ENCODE data around the gene IQGAP3.

IQGAP3 gene

DNA sequence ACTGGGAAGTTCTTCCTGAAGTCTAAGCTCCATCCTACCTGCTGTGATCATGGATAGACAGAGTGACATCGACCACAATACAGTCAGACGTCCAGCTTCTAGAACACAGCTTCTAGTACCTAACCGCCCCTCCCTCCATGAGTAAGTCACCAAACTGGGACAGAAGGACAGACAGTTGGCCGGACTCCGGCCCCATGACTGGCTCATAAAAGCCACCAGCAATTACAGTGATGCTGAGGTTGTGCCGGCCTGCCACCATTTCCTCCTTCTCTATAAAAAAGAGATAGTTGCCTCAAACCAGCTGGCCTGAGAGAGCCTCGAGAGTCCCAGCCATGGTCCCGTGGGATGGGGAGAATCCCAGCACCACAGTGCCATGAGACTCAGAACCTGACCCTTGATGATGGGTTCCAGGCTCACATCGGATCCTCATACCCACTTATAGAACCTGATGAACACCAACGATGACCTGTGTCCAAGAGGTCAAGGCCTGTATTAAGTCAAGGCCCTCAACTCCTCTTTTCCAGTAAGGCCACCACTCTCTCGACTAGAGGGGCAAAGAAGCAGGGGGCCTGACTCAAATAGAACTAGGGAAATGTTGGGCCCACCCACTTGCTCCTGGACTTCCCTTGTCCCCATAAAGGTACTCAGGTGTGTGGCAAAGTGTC, 75.2 kb downstream of the IQGAP3 start:
- H2AFZ ChIP-seq (ENCODE audit: low read depth, low read length): no peak overlapping the region
- H2BK12ac ChIP-seq (ENCODE audit: low read length in 2 of 2): no peak overlapping the region
- H2BK120ac ChIP-seq (ENCODE audit: low read depth, low read length): no peak overlapping the region
- H3K14ac ChIP-seq (ENCODE audit: low read length in 2 of 2): no peak overlapping the region
- H3K9ac ChIP-seq (ENCODE audit: low read length): peak overlapping the region; percentile 60
- H3K36me3 ChIP-seq (ENCODE audit: control insufficient read depth in 1 of 2, insufficient read depth in 2 of 2, low read depth in 1 of 2, low read length in 2 of 2): peaks cover 10 to 20% of the 10 kb centered on the region in 2 experiments
- DNase-seq: no peak
- H2BK5ac ChIP-seq (ENCODE audit: low read depth, low read length, poor library complexity, severe bottlenecking): no peak overlapping the region
- H3K9me3 ChIP-seq (ENCODE audit: control insufficient read depth, low read length): no peaks in the 10 kb centered on the region
- 89% methylated on average over 11 of the region's 11 CpGs for WGBS
- H3K27ac ChIP-seq (ENCODE audit: low read length, poor library complexity, severe bottlenecking): no peak overlapping the region
- no peak overlapping the region for H3K18ac ChIP-seq (ENCODE audit: low read depth in 1 of 2, low read length in 2 of 2)
- H3K23ac ChIP-seq (ENCODE audit: low read length in 2 of 2): peak overlapping the region in 1 of 2 experiments; percentile 77
- peak overlapping the region in 1 of 2 experiments; percentile 60 for H3K4me3 ChIP-seq (ENCODE audit: insufficient read depth in 1 of 2, low read depth in 1 of 2, low read length in 2 of 2)
- no peak overlapping the region for H2AK5ac ChIP-seq (ENCODE audit: low read length, severe bottlenecking)
- peak overlapping the region; percentile 6 for H2BK15ac ChIP-seq (ENCODE audit: low read depth, poor library complexity, severe bottlenecking)
- peaks cover 46% of the 10 kb centered on the region for H3K4me1 ChIP-seq (ENCODE audit: control insufficient read depth, insufficient read depth, low read depth, low read length)
- H4K8ac ChIP-seq (ENCODE audit: low read length): no peak overlapping the region
- H3K79me1 ChIP-seq (replicated peaks; ENCODE audit: low read length, poor library complexity, severe bottlenecking): peaks cover 9% of the 10 kb centered on the region
- no peak overlapping the region for H3K4ac ChIP-seq (ENCODE audit: low read depth in 1 of 2, low read length in 2 of 2)
- no peaks in the 10 kb centered on the region for H3K27me3 ChIP-seq (ENCODE audit: control insufficient read depth in 1 of 2, insufficient read depth in 1 of 2, low read length in 2 of 2)
- H3K4me2 ChIP-seq (ENCODE audit: low read length, poor library complexity, severe bottlenecking): no peak overlapping the region
- no peak overlapping the region for H4K91ac ChIP-seq (ENCODE audit: low read length)

GRCh38 chr1:156496211-156496761, 76.1 kb downstream of the IQGAP3 start:
- Histone ChIP-seq H2AK5ac (ENCODE audit: low read length, severe bottlenecking) (no peak overlapping the region), H3K9me3 (ENCODE audit: control insufficient read depth, low read length) (no peaks in the 10 kb centered on the region), H3K27me3 (ENCODE audit: control insufficient read depth in 1 of 2, insufficient read depth in 1 of 2, low read length in 2 of 2) (no peaks in the 10 kb centered on the region), H4K8ac (ENCODE audit: low read length) (no peak overlapping the region), H4K91ac (ENCODE audit: low read length) (no peak overlapping the region), H3K4me2 (ENCODE audit: low read length, poor library complexity, severe bottlenecking) (peak overlapping the region; percentile 8), H3K4ac (ENCODE audit: low read depth in 1 of 2, low read length in 2 of 2) (no peak overlapping the region), H3K14ac (ENCODE audit: low read length in 2 of 2) (peak overlapping the region in 1 of 2 experiments; percentile 2), H2BK5ac (ENCODE audit: low read depth, low read length, poor library complexity, severe bottlenecking) (no peak overlapping the region), H2BK12ac (ENCODE audit: low read length in 2 of 2) (no peak overlapping the region), H3K4me3 (ENCODE audit: insufficient read depth in 1 of 2, low read depth in 1 of 2, low read length in 2 of 2) (peak overlapping the region in 1 of 2 experiments; percentile 60), H3K18ac (ENCODE audit: low read depth in 1 of 2, low read length in 2 of 2) (peak overlapping the region in 1 of 2 experiments; percentile 14), H3K9ac (ENCODE audit: low read length) (peak overlapping the region; percentile 60), H3K79me1 (replicated peaks; ENCODE audit: low read length, poor library complexity, severe bottlenecking) (peaks cover 14% of the 10 kb centered on the region), H3K23ac (ENCODE audit: low read length in 2 of 2) (no peak overlapping the region), H3K27ac (ENCODE audit: low read length, poor library complexity, severe bottlenecking) (peak overlapping the region; percentile 3), H3K4me1 (ENCODE audit: control insufficient read depth, insufficient read depth, low read depth, low read length) (peaks cover 46% of the 10 kb centered on the region), H2AFZ (ENCODE audit: low read depth, low read length) (no peak overlapping the region), H2BK120ac (ENCODE audit: low read depth, low read length) (no peak overlapping the region), H3K36me3 (ENCODE audit: control insufficient read depth in 1 of 2, insufficient read depth in 2 of 2, low read depth in 1 of 2, low read length in 2 of 2) (peaks cover 18 to 24% of the 10 kb centered on the region in 2 experiments), H2BK15ac (ENCODE audit: low read depth, poor library complexity, severe bottlenecking) (no peak overlapping the region)
- no peak for DNase-seq
- 75% methylated on average over 10 of the region's 10 CpGs for WGBS

- H3K4ac ChIP-seq (ENCODE audit: low read depth in 1 of 2, low read length in 2 of 2): no peak overlapping the region
- no peak for DNase-seq
- no peak overlapping the region for H2BK15ac ChIP-seq (ENCODE audit: low read depth, poor library complexity, severe bottlenecking)
- no peak overlapping the region for H2AFZ ChIP-seq (ENCODE audit: low read depth, low read length)
- no peak overlapping the region for H2AK5ac ChIP-seq (ENCODE audit: low read length, severe bottlenecking)
- no peak overlapping the region for H3K23ac ChIP-seq (ENCODE audit: low read length in 2 of 2)
- H4K91ac ChIP-seq (ENCODE audit: low read length): no peak overlapping the region
- no peak overlapping the region for H2BK5ac ChIP-seq (ENCODE audit: low read depth, low read length, poor library complexity, severe bottlenecking)
- no peak overlapping the region for H2BK120ac ChIP-seq (ENCODE audit: low read depth, low read length)
- no peak overlapping the region for H3K4me2 ChIP-seq (ENCODE audit: low read length, poor library complexity, severe bottlenecking)
- H3K4me3 ChIP-seq (ENCODE audit: insufficient read depth in 1 of 2, low read depth in 1 of 2, low read length in 2 of 2): peak overlapping the region in 1 of 2 experiments; percentile 60
- H3K9ac ChIP-seq (ENCODE audit: low read length): peak overlapping the region; percentile 60
- 91% methylated on average over 8 of the region's 9 CpGs for WGBS
- peaks cover 53% of the 10 kb centered on the region for H3K4me1 ChIP-seq (ENCODE audit: control insufficient read depth, insufficient read depth, low read depth, low read length)
- peak overlapping the region; percentile 3 for H3K27ac ChIP-seq (ENCODE audit: low read length, poor library complexity, severe bottlenecking)
- H2BK12ac ChIP-seq (ENCODE audit: low read length in 2 of 2): no peak overlapping the region
- H3K27me3 ChIP-seq (ENCODE audit: control insufficient read depth in 1 of 2, insufficient read depth in 1 of 2, low read length in 2 of 2): no peaks in the 10 kb centered on the region
- peak overlapping the region in 1 of 2 experiments; percentile 2 for H3K14ac ChIP-seq (ENCODE audit: low read length in 2 of 2)
- H3K79me1 ChIP-seq (replicated peaks; ENCODE audit: low read length, poor library complexity, severe bottlenecking): peaks cover 21% of the 10 kb centered on the region
- H3K18ac ChIP-seq (ENCODE audit: low read depth in 1 of 2, low read length in 2 of 2): no peak overlapping the region
- no peaks in the 10 kb centered on the region for H3K9me3 ChIP-seq (ENCODE audit: control insufficient read depth, low read length)
- H4K8ac ChIP-seq (ENCODE audit: low read length): no peak overlapping the region
- H3K36me3 ChIP-seq (ENCODE audit: control insufficient read depth in 1 of 2, insufficient read depth in 2 of 2, low read depth in 1 of 2, low read length in 2 of 2): peaks cover 18 to 26% of the 10 kb centered on the region in 2 experiments
Measured at GRCh38 chr1:156495401-156496140, 76.8 kb downstream of the IQGAP3 start.

DNA sequence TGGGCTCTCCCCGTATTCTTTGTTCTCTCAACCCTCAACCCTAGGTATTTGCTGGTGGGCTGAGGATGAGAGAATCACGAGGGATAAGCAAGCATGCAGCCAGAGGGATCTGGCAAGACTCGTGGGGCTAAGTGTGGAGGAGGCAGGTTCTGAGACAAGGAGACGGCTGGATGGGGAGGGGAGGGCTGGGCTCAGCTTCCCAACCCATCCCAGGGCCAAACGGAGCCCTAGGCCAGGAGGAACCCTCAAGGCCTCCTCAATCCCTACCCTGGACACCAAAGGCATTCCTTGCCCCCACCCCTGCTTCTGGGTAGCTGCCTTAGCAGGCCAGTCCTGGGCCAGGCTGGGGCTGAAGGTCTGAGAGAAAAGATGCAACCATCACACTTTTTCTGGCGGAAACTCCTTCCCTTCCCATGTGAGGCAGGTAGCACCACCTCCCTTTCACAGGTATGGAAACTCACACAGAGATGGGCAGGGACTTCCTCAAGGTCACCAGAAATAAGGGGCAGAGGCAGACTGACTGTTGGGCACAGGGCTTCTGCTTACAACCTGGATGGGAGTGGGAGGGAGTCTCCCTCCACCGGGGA, 78.0 kb downstream of the IQGAP3 start:
- Histone ChIP-seq H3K4me3 (ENCODE audit: insufficient read depth in 1 of 2, low read depth in 1 of 2, low read length in 2 of 2) (no peak overlapping the region), H4K91ac (ENCODE audit: low read length) (no peak overlapping the region), H3K9me3 (ENCODE audit: control insufficient read depth, low read length) (no peaks in the 10 kb centered on the region), H2BK120ac (ENCODE audit: low read depth, low read length) (no peak overlapping the region), H3K9ac (ENCODE audit: low read length) (no peak overlapping the region), H2BK12ac (ENCODE audit: low read length in 2 of 2) (no peak overlapping the region), H3K27me3 (ENCODE audit: control insufficient read depth in 1 of 2, insufficient read depth in 1 of 2, low read length in 2 of 2) (no peaks in the 10 kb centered on the region), H3K4me2 (ENCODE audit: low read length, poor library complexity, severe bottlenecking) (no peak overlapping the region), H3K23ac (ENCODE audit: low read length in 2 of 2) (no peak overlapping the region), H2AFZ (ENCODE audit: low read depth, low read length) (no peak overlapping the region), H2AK5ac (ENCODE audit: low read length, severe bottlenecking) (no peak overlapping the region), H3K27ac (ENCODE audit: low read length, poor library complexity, severe bottlenecking) (no peak overlapping the region), H3K79me1 (replicated peaks; ENCODE audit: low read length, poor library complexity, severe bottlenecking) (peaks cover 23% of the 10 kb centered on the region), H2BK15ac (ENCODE audit: low read depth, poor library complexity, severe bottlenecking) (no peak overlapping the region), H3K4me1 (ENCODE audit: control insufficient read depth, insufficient read depth, low read depth, low read length) (peaks cover 64% of the 10 kb centered on the region), H3K4ac (ENCODE audit: low read depth in 1 of 2, low read length in 2 of 2) (no peak overlapping the region), H3K36me3 (ENCODE audit: control insufficient read depth in 1 of 2, insufficient read depth in 2 of 2, low read depth in 1 of 2, low read length in 2 of 2) (peaks cover 18 to 26% of the 10 kb centered on the region in 2 experiments), H2BK5ac (ENCODE audit: low read depth, low read length, poor library complexity, severe bottlenecking) (no peak overlapping the region), H4K8ac (ENCODE audit: low read length) (no peak overlapping the region), H3K18ac (ENCODE audit: low read depth in 1 of 2, low read length in 2 of 2) (no peak overlapping the region), H3K14ac (ENCODE audit: low read length in 2 of 2) (no peak overlapping the region)
- WGBS: 64% methylated on average over 3 of the region's 7 CpGs
- no peak for DNase-seq

Data from mesenchymal stem cell (in vitro differentiated cells and primary cell).